HG03103 (cell line): ENCODE data around the gene NUDT16.
"Not testable (repeated sequence)": the region's sequence is repeated elsewhere in the genome, so short reads cannot be mapped to it uniquely, and the experiment has no call there.

Experiments
- ATAC-seq: cut with Tn5 transposase; IDR thresholded peaks from one replicate; pipeline ENCODE4 v1.9.1; 2021; ENCODE audit warnings: low read depth; ENCODE audit not compliant: unreplicated experiment

NUDT16 gene

GRCh38 chr3:131381445-131382291, at the start of gene NUDT16:
NUDT16 (plus strand) TSS chr3:131381774; CDS start chr3:131381805, 31 bp downstream.
- ATAC-seq = peak; percentile 98

DNA sequence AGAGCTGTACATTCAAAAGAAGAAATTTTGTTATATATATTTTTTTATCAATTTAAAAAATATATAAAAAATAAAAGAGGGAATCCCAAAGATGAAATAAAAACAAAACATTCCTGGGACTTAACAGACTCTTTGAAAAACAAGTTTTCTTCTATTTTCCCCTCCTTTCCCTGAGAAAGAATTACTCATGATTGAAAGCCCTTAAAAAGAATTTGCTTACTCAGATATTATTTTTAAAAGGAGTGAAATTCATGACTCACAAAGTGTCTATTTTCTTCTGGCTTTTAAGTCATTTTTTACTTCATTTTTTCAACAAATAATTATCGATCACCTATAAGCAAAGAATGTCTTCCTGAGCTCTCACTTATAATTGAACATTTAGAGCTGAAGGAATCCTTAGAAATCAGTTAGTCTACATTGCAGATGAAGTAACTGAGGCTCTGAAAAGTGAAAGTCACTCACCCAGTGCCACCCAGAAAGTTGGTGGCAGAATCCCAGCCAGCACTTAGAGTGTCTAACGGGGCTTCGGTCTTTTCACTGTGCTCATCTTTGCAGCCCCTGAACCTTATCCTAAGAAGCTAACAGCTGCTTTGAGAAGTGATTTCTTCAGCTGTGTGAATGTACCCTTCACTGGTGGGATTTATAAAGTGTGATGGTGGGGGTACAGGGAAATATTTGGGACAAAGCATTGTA, 42.5 kb upstream of the NUDT16 start:
- ATAC-seq = no peak

DNA sequence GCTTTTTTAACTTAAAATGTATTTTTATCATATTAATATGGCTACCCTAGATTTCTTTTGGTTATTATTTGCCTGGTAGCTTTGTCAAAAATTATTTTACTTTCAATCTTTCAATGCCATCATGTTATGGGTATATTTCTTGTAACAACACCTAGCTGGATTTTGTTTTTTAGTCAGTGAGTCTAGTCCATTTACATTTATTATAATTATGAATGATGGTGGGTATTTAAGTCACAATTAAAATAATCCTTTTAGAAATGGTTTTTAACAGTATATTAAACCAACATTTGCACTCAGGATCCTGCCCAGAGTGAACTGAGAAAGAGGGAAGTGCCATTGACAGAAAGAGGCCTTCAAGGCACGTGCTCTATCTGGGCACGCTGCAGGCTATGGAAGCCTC, 39.8 kb upstream of the NUDT16 start:
- ATAC-seq = no peak

- no peak for ATAC-seq
Observed at GRCh38 chr3:131348911-131349310, 32.7 kb upstream of the NUDT16 start.

DNA sequence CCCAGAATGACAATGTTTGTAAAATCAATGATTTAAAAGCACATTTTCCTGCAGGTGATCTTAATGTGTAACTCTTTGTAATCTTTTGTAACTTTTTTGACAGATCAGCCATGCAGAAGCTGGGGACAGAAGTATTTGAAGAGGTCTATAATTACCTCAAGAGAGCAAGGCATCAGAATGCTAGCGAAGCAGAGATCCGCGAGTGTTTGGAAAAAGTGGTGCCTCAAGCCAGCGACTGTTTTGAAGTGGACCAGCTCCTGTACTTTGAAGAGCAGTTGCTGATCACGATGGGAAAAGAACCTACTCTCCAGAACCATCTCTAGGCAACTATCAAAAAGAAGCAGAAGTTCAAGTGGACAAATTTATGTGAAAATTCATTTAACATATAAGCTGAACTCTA, 32.1 kb upstream of the NUDT16 start:
- ATAC-seq = no peak

GRCh38 chr3:131349946-131350347, 31.6 kb upstream of the NUDT16 start:
- ATAC-seq = no peak

- no peak for ATAC-seq
Observed at GRCh38 chr3:131350506-131350905, 31.1 kb upstream of the NUDT16 start.

- ATAC-seq = no peak
Observed at GRCh38 chr3:131353016-131353877, 28.3 kb upstream of the NUDT16 start.

- no peak for ATAC-seq
Observed at GRCh38 chr3:131353986-131354385, 27.6 kb upstream of the NUDT16 start.

- ATAC-seq = no peak
Observed at GRCh38 chr3:131356006-131356595, 25.5 kb upstream of the NUDT16 start.

GRCh38 chr3:131357275-131357674, 24.3 kb upstream of the NUDT16 start:
- ATAC-seq = no peak

DNA sequence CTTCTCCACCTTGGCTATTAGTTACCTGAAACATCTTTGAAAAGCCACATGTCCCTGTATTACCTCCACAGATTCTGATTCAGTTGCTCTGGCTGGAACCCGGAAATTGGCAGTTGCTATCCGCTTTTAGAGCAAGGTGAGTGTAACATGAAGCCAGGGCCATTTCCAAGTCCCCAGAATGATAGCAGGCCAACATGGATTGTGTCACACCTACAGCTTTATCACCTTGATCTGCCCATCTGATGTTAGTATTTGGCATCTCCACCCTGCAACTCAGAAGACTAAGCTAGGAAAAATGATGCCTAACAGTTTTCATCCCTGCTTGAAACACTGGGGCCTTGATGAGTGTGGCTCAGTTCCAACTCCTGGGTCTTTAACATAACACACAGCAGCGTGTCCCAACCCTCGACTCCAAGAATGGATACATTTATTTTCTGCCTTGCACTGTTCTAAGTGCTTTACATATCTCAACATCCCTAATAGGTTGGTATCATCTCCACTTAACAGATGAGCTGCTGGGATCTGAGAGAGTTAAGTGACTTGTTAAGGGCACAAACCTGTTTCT, 21.3 kb upstream of the NUDT16 start:
- ATAC-seq = no peak

DNA sequence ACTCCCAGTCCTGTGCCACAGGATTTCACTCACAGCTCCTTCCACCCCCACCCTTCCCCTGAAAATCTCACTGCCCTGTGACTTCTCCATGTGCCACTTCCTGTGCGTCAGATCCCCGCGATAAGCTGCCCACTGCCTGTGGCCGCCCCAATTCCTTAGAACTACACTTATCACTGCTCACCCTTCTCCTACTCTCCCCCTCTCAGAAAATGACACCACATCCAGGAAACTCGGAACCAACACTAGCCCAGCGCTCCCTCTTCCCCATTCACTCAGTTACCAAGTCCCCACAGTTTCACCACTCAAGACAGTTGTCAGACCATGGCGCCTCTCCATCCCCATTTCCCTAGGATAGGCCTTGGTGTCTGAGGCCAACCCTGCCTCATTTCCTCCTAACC, 20.5 kb upstream of the NUDT16 start:
- not testable (repeated sequence) for ATAC-seq

- ATAC-seq = peak; percentile 94
Observed at GRCh38 chr3:131361464-131362421, 19.8 kb upstream of the NUDT16 start.

GRCh38 chr3:131363275-131363674, 18.3 kb upstream of the NUDT16 start:
- no peak for ATAC-seq

- no peak for ATAC-seq
Observed at GRCh38 chr3:131370935-131371687, 10.5 kb upstream of the NUDT16 start.

- ATAC-seq = no peak
Observed at GRCh38 chr3:131371688-131372066, 9.9 kb upstream of the NUDT16 start.

GRCh38 chr3:131374741-131375140, 6.8 kb upstream of the NUDT16 start:
- no peak for ATAC-seq
